ENCODE measurements around the gene NUMBL.
"Not testable (repeated sequence)": the region's sequence is repeated elsewhere in the genome, so short reads cannot be mapped to it uniquely, and the experiment has no call there.

DNA sequence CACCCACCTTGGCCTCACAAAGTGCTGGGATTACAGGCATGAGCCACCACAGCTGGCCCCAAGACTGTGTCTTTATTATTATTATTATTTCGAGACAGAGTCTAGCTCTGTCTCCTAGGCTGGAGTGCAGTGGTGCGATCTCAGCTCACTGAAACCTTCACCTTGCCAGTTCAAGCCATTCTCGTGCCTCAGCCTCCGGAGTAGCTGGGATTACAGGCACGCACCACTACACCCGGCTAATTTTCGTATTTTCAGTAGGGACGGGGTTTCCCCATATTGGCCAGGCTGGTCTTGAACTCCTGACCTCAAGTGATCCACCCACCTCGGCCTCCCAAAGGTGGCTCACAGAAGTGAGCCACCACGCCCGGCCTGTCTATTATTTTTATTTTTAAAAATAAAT lies 38.1 kb downstream of the NUMBL start:
- TF ChIP-seq, protein P1, sequence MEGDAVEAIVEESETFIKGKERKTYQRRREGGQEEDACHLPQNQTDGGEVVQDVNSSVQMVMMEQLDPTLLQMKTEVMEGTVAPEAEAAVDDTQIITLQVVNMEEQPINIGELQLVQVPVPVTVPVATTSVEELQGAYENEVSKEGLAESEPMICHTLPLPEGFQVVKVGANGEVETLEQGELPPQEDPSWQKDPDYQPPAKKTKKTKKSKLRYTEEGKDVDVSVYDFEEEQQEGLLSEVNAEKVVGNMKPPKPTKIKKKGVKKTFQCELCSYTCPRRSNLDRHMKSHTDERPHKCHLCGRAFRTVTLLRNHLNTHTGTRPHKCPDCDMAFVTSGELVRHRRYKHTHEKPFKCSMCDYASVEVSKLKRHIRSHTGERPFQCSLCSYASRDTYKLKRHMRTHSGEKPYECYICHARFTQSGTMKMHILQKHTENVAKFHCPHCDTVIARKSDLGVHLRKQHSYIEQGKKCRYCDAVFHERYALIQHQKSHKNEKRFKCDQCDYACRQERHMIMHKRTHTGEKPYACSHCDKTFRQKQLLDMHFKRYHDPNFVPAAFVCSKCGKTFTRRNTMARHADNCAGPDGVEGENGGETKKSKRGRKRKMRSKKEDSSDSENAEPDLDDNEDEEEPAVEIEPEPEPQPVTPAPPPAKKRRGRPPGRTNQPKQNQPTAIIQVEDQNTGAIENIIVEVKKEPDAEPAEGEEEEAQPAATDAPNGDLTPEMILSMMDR (IDR thresholded peaks at IDR 0.05; ENCODE audit: insufficient read depth, low read length, poor library complexity, severe bottlenecking): not testable (repeated sequence)
- TF ChIP-seq EZH2phosphoT487 (conservative IDR thresholded peaks at IDR 0.05; ENCODE audit: low read length): not testable (repeated sequence)

All from SU-DHL-6 (cell line).